ENCODE measurements around the gene SGIP1. TPM values are rescaled to one million over a fixed set of nuclear protein-coding genes. Genes with fewer than 3 reads are reported as not detected.

Gene SGIP1
- total and polyA plus RNA-seq, 2 donors (not counting 3 experiments of a cell fraction or from before 2014, with no cell fraction given) = 30.9 to 68.9 TPM

DNA sequence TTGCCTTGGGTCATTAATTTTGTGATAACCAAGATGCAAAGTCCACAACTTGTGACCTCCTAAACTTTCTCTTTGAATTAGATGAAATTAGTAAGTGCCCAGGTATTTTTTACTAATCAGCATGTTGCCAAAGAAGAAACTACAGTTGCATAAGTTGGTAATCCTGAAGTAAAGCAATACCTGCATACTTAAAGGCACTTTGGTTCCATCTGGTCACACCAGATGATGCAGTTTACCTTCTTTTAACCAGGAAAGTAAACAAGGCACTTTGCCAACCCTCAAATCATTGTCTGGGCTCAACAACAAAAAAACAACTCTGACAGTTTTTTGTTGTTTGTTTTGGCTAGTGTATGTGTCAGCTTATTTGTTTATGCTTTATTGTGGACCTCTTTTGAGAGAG is 162.8 kb downstream of the SGIP1 start:
- no peak overlapping the region for H3K4me3 ChIP-seq (replicated peaks in 1 of 3; ENCODE audit: insufficient read depth in 1 of 3, low read depth in 1 of 3, low read length in 3 of 3)
- no peak overlapping the region for H3K9ac ChIP-seq (replicated peaks; ENCODE audit: extremely low read depth, insufficient read depth, low read length)
- no peaks in the 10 kb centered on the region for H3K9me1 ChIP-seq (replicated peaks; ENCODE audit: control insufficient read depth, extremely low read depth, insufficient read depth, low read length)
- TF ChIP-seq CTCF (IDR thresholded peaks at IDR 0.05; ENCODE audit: extremely low read depth in 1 of 2, insufficient read depth in 1 of 2, low read depth in 1 of 2, low read length in 2 of 2) = no peak
- intact Hi-C loops (cut with micrococcal nuclease) = no loop called here
- H3K27ac ChIP-seq (ENCODE audit: insufficient read depth, low read depth, low read length) = no peak overlapping the region
- POLR2A ChIA-PET = no interaction called here
- H3K36me3 ChIP-seq (ENCODE audit: control insufficient read depth in 2 of 2, extremely low read depth in 1 of 2, insufficient read depth in 2 of 2, low read length in 2 of 2) = no peaks in the 10 kb centered on the region
- no TSS peak for BruUV-seq (replicated peaks)
- H3K27me3 ChIP-seq (ENCODE audit: control insufficient read depth in 2 of 2, insufficient read depth in 2 of 2, low read length in 2 of 2) = no peaks in the 10 kb centered on the region
- H3K4me2 ChIP-seq (ENCODE audit: insufficient read depth, low read length) = no peak overlapping the region
- H4K20me1 ChIP-seq (replicated peaks; ENCODE audit: control insufficient read depth, extremely low read depth, insufficient read depth, low read length) = no peaks in the 10 kb centered on the region
- DNase-seq (ENCODE audit: low read depth, low spot score) = no peak
- H3K4me1 ChIP-seq (ENCODE audit: control insufficient read depth, extremely low read depth, insufficient read depth, low read length) = no peaks in the 10 kb centered on the region
- dilution Hi-C loops (cut with MboI; ENCODE audit: extremely low pct_ligation_motif_present, low sequenced_read_pairs) = no loop called here
- no peaks in the 10 kb centered on the region for H3K9me3 ChIP-seq (replicated peaks; ENCODE audit: control insufficient read depth, insufficient read depth, low read length)
- CTCF ChIA-PET = no interaction called here
- H3K79me2 ChIP-seq (ENCODE audit: control insufficient read depth, insufficient read depth, low read length) = no peaks in the 10 kb centered on the region
- no peak overlapping the region for H2AFZ ChIP-seq (ENCODE audit: low read depth, low read length)
- no peak for FAIRE-seq

DNA sequence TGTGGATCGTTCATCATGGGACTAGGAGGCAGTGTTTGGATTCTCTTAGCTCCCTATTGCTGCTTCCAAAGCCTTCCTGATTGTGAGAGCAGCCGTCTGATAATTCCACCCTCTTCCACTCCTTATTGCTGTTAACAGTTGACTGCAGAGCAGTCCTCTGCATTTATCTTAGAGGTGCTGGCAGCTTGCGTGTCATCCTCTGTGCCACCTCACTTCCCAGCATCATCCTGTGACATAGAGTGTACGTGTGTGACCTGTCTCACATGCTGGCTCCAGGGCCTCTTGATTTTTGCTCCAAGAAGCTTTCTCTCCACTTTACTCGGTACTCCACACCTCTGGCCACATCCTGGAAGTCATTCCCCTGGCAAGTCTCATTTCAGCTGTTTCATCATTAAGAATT is 165.3 kb downstream of the SGIP1 start:
- H3K9me1 ChIP-seq (replicated peaks; ENCODE audit: control insufficient read depth, extremely low read depth, insufficient read depth, low read length) = no peaks in the 10 kb centered on the region
- TF ChIP-seq EZH2 (IDR thresholded peaks at IDR 0.05; ENCODE audit: borderline replicate concordance, low read depth, low read length, severe bottlenecking) (no peak), CTCF (IDR thresholded peaks at IDR 0.05; ENCODE audit: extremely low read depth in 1 of 2, insufficient read depth in 1 of 2, low read depth in 1 of 2, low read length in 2 of 2) (no peak), JUN (IDR thresholded peaks at IDR 0.05; ENCODE audit: borderline replicate concordance, insufficient read depth, insufficient read length, low read depth) (no peak), FOS (IDR thresholded peaks at IDR 0.05; ENCODE audit: borderline replicate concordance, insufficient read depth, low read length) (no peak), POLR2A (IDR thresholded peaks at IDR 0.05; ENCODE audit: low read depth, low read length) (no peak), MYC (IDR thresholded peaks at IDR 0.05; ENCODE audit: low read depth, low read length) (no peak), POLR2AphosphoS5 (IDR thresholded peaks at IDR 0.05; ENCODE audit: insufficient read depth, low read depth, low read length) (no peak), GATA2 (IDR thresholded peaks at IDR 0.05; ENCODE audit: insufficient read depth, insufficient read length, low read depth, low read length) (no peak)
- TF ChIP-seq, protein P1, sequence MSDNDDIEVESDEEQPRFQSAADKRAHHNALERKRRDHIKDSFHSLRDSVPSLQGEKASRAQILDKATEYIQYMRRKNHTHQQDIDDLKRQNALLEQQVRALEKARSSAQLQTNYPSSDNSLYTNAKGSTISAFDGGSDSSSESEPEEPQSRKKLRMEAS (IDR thresholded peaks at IDR 0.05; ENCODE audit: insufficient read depth, insufficient read length) = no peak
- no peaks in the 10 kb centered on the region for H3K27me3 ChIP-seq (ENCODE audit: control insufficient read depth in 2 of 2, insufficient read depth in 2 of 2, low read length in 2 of 2)
- no peaks in the 10 kb centered on the region for H3K36me3 ChIP-seq (ENCODE audit: control insufficient read depth in 2 of 2, extremely low read depth in 1 of 2, insufficient read depth in 2 of 2, low read length in 2 of 2)
- no peaks in the 10 kb centered on the region for H3K79me2 ChIP-seq (ENCODE audit: control insufficient read depth, insufficient read depth, low read length)
- no TSS peak for BruUV-seq (replicated peaks)
- H4K20me1 ChIP-seq (replicated peaks; ENCODE audit: control insufficient read depth, extremely low read depth, insufficient read depth, low read length) = no peaks in the 10 kb centered on the region
- intact Hi-C loops (cut with micrococcal nuclease) = no loop called here
- H3K9ac ChIP-seq (replicated peaks; ENCODE audit: extremely low read depth, insufficient read depth, low read length) = no peak overlapping the region
- ChIA-PET CTCF (interaction anchor here (0.9 to 1.2 kb wide), 2 partner anchors 12 to 195 kb away, joined by 4 read pairs; no protein-coding TSS in a partner anchor), POLR2A (no interaction called here)
- H2AFZ ChIP-seq (ENCODE audit: low read depth, low read length) = no peak overlapping the region
- no peak for DNase-seq (ENCODE audit: low read depth, low spot score)
- no peak overlapping the region for H3K27ac ChIP-seq (ENCODE audit: insufficient read depth, low read depth, low read length)
- no peak overlapping the region for H3K4me2 ChIP-seq (ENCODE audit: insufficient read depth, low read length)
- dilution Hi-C loops (cut with MboI; ENCODE audit: extremely low pct_ligation_motif_present, low sequenced_read_pairs) = no loop called here
- H3K4me3 ChIP-seq (replicated peaks in 1 of 3; ENCODE audit: insufficient read depth in 1 of 3, low read depth in 1 of 3, low read length in 3 of 3) = no peak overlapping the region
- no peaks in the 10 kb centered on the region for H3K4me1 ChIP-seq (ENCODE audit: control insufficient read depth, extremely low read depth, insufficient read depth, low read length)
- H3K9me3 ChIP-seq (replicated peaks; ENCODE audit: control insufficient read depth, insufficient read depth, low read length) = no peaks in the 10 kb centered on the region
- no peak for FAIRE-seq
